Loucy (cell line): ENCODE measurements around the gene SLC25A26.

Experiments
- CTCF ChIP-seq: fragments of 200-600 bp; sonication (generic); conservative IDR thresholded peaks from 2 replicates; pipeline ENCODE4 v1.5.1; 2014; ENCODE audit warnings: mild to moderate bottlenecking, antibody characterized with exemption, low read length
- EZH2phosphoT487 ChIP-seq: fragments of 200-600 bp; IDR thresholded peaks from 2 replicates; pipeline ENCODE4 v1.6.1; 2018; ENCODE audit warnings: antibody characterized with exemption, mild to moderate bottlenecking, moderate library complexity, borderline replicate concordance

DNA sequence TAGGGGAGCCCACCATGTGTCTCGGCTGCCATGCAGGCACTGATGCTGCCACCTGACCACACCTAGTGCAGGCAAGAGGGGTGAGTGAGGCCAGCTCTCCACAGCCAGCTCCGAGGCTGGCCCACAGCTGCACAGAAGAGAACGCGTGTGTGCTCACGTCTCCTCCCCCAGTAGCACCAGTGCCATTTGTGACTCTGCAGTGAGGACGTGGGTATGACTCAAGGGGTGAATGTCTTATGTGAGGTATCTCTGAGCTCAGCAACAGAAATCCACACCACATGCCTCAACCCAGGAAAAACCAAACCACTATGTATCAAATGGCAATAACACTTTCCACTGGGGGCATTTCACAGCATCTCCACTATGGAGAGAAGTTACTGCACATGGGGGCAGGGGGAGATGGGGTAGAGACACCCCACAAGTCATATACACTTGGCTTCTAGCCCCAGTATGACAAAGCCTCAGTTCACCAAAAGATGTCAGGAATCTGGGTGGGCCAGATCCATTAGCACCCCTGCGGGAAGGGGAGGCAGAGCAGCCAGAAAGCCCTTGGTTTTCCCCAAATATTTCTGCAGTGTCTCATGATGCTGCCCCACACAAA is 192.4 kb downstream of the SLC25A26 start:
- TF ChIP-seq CTCF, result no peak
- TF ChIP-seq EZH2phosphoT487, result no peak
